GM18951 (cell line): ENCODE results near the gene PLIN4.
"Not testable (repeated sequence)": the region's sequence is repeated elsewhere in the genome, so short reads cannot be mapped to it uniquely, and the experiment has no call there.

ENCODE experiments used
- POLR2A ChIP-seq: IDR thresholded peaks from 4 replicates; pipeline ENCODE4 v1.6.1; 2011; ENCODE audit warnings: mild to moderate bottlenecking; ENCODE audit not compliant: insufficient read length, insufficient read depth; ENCODE audit errors: extremely low read depth
- in situ Hi-C: fragments of 300-500 bp; cut with MboI; formaldehyde crosslinking; loops from one replicate; pipeline ENCODE4 v1.12.0; 2022; ENCODE audit warnings: low sequenced_read_pairs, mixed read lengths, inconsistent platforms; ENCODE audit not compliant: unreplicated experiment

Gene PLIN4

GRCh38 chr19:4528843-4529242, 10.6 kb upstream of the PLIN4 start:
- no peak for TF ChIP-seq POLR2A
- in situ Hi-C loops = no loop called here

- in situ Hi-C loops = not testable (repeated sequence)
These were observed 9.1 kb upstream of the PLIN4 start for GRCh38 chr19:4527377-4527776.

GRCh38 chr19:4525563-4526002, 7.3 kb upstream of the PLIN4 start:
- TF ChIP-seq POLR2A = no peak
- in situ Hi-C loops = no loop called here

- in situ Hi-C loops = no loop called here
These were observed 6.7 kb upstream of the PLIN4 start for GRCh38 chr19:4524808-4525562.

GRCh38 chr19:4523306-4524110, 5.2 kb upstream of the PLIN4 start:
- in situ Hi-C loops = no loop called here
- TF ChIP-seq POLR2A = no peak

More at GRCh38 chr19:4524808-4525562, 6.7 kb upstream of the PLIN4 start:
- no peak for TF ChIP-seq POLR2A

GRCh38 chr19:4522291-4523002, 4.2 kb upstream of the PLIN4 start:
- in situ Hi-C loops = no loop called here
- no peak for TF ChIP-seq POLR2A

GRCh38 chr19:4521888-4522242, 3.6 kb upstream of the PLIN4 start:
- in situ Hi-C loops = no loop called here
- TF ChIP-seq POLR2A = no peak

GRCh38 chr19:4521170-4521887, 3.0 kb upstream of the PLIN4 start:
- TF ChIP-seq POLR2A = no peak
- in situ Hi-C loops = no loop called here

GRCh38 chr19:4519521-4520277, 1.4 kb upstream of the PLIN4 start:
- in situ Hi-C loops = no loop called here
- TF ChIP-seq POLR2A = no peak

- in situ Hi-C loops = no loop called here
These were observed 848 bp upstream of the PLIN4 start for GRCh38 chr19:4519172-4519496.

GRCh38 chr19:4517451-4518057, 732 bp downstream of the PLIN4 start:
- TF ChIP-seq POLR2A = no peak
- in situ Hi-C loops = no loop called here

More at GRCh38 chr19:4519172-4519496, 848 bp upstream of the PLIN4 start:
- no peak for TF ChIP-seq POLR2A

GRCh38 chr19:4516939-4517300, 1.4 kb downstream of the PLIN4 start:
- in situ Hi-C loops = no loop called here
- TF ChIP-seq POLR2A = no peak
